Posterior vena cava (tissue), 2 donors: Measurements from ENCODE around the gene ZNF839. TPM values are rescaled to one million over a fixed set of nuclear protein-coding genes. Genes with fewer than 3 reads are reported as not detected.
"Not testable (repeated sequence)": the region's sequence is repeated elsewhere in the genome, so short reads cannot be mapped to it uniquely, and the experiment has no call there.

Source experiments
- DNase-seq: peaks from one replicate; pipeline ENCODE4 v3.0.0-alpha.2; 2020; ENCODE audit warnings: low spot score
- intact Hi-C, 2 donors: fragments of 100-400 bp; cut with DNase I; formaldehyde crosslinking; loops; one replicate each; pipeline versions ENCODE4 v1.14.1 to v1.14.2; 2022 to 2023
- long read RNA-seq, 2 donors: library from polyadenylated mRNA; unstranded; transcript quantifications; one replicate each; pipeline ENCODE4 v2.0.0, GENCODE V29; 2020 to 2021
- total RNA-seq, 2 donors: library from RNA; stranded (reverse); fragmentation: NEBNext Ultra II Directional; extraction: Animal tissue kit (Norgen Biotek cat#: 25700); gene quantifications; one replicate each; pipeline ENCODE4 v1.2.1, GENCODE V29; 2021
- donor health status: DM: yes; HTN: yes; CAD: no.
- donor health status: DM: yes; HTN: yes; CAD: no.

ZNF839 gene
- total RNA-seq, result 1 to 10 TPM; 5.0 to 6.6 TPM
- long read RNA-seq, donor 1, partial matches to known transcripts, result 0 of 1 reads
- long read RNA-seq, donor 1, other reads (novel, unspliced or antisense), result 1 of 1 reads
- long read RNA-seq, donor 2, result 0 reads

GRCh38 chr14:102319351-102320032, at the start of gene ZNF839:
Gene ZNF839, plus strand, starts transcription at chr14:102319746. Its CDS starts 20 bp downstream, at chr14:102319766.
- DNase-seq, result peak; percentile 98
- intact Hi-C loops, result no loop called here

- intact Hi-C loops, result no loop called here
- DNase-seq, result no peak
Observed at GRCh38 chr14:102272392-102272791, 47.2 kb upstream of the ZNF839 start.

GRCh38 chr14:102275866-102276265, 43.7 kb upstream of the ZNF839 start:
- no peak for DNase-seq
- intact Hi-C loops, result no loop called here

- intact Hi-C loops, result no loop called here
- DNase-seq, result no peak
Observed at GRCh38 chr14:102277874-102278630, 41.5 kb upstream of the ZNF839 start.

GRCh38 chr14:102278631-102278935, 41.0 kb upstream of the ZNF839 start:
- DNase-seq, result no peak
- intact Hi-C loops, result no loop called here

- intact Hi-C loops, result no loop called here
Observed at GRCh38 chr14:102279282-102279681, 40.3 kb upstream of the ZNF839 start.

GRCh38 chr14:102279688-102280348, 39.7 kb upstream of the ZNF839 start:
- DNase-seq, result no peak
- intact Hi-C loops, result no loop called here

More at GRCh38 chr14:102279282-102279681, 40.3 kb upstream of the ZNF839 start:
- no peak for DNase-seq

- intact Hi-C loops, result no loop called here
Observed at GRCh38 chr14:102280376-102280962, 39.1 kb upstream of the ZNF839 start.

GRCh38 chr14:102282751-102283465, 36.6 kb upstream of the ZNF839 start:
- intact Hi-C loops, result no loop called here
- no peak for DNase-seq

More at GRCh38 chr14:102280376-102280962, 39.1 kb upstream of the ZNF839 start:
- no peak for DNase-seq

- intact Hi-C loops, result no loop called here
- no peak for DNase-seq
Observed at GRCh38 chr14:102283631-102284129, 35.9 kb upstream of the ZNF839 start.

- intact Hi-C loops, result no loop called here
- DNase-seq, result no peak
Observed at GRCh38 chr14:102285106-102285505, 34.4 kb upstream of the ZNF839 start.

GRCh38 chr14:102288139-102288538, 31.4 kb upstream of the ZNF839 start:
- no peak for DNase-seq
- intact Hi-C loops, result no loop called here

- DNase-seq, result no peak
- intact Hi-C loops, result no loop called here
Observed at GRCh38 chr14:102292441-102292840, 27.1 kb upstream of the ZNF839 start.

- intact Hi-C loops, result no loop called here
- DNase-seq, result no peak
Observed at GRCh38 chr14:102293781-102294180, 25.8 kb upstream of the ZNF839 start.

- no peak for DNase-seq
- intact Hi-C loops, result no loop called here
Observed at GRCh38 chr14:102295270-102295669, 24.3 kb upstream of the ZNF839 start.

- intact Hi-C loops, result no loop called here
- DNase-seq, result no peak
Observed at GRCh38 chr14:102297436-102298170, 21.9 kb upstream of the ZNF839 start.

- DNase-seq, intact Hi-C loops: not testable (repeated sequence)
Observed at GRCh38 chr14:102298303-102299070, 21.1 kb upstream of the ZNF839 start.

- intact Hi-C loops, result no loop called here
- no peak for DNase-seq
Observed at GRCh38 chr14:102303664-102304063, 15.9 kb upstream of the ZNF839 start.
